Hypothalamus (tissue), 51 donors: ENCODE data around the gene MAG.

Experiments used
- DNase-seq, 51 donors: peaks; one replicate each; lab custom pipeline; 2025; lab: John Stamatoyannopoulos, UW

MAG gene

DNA sequence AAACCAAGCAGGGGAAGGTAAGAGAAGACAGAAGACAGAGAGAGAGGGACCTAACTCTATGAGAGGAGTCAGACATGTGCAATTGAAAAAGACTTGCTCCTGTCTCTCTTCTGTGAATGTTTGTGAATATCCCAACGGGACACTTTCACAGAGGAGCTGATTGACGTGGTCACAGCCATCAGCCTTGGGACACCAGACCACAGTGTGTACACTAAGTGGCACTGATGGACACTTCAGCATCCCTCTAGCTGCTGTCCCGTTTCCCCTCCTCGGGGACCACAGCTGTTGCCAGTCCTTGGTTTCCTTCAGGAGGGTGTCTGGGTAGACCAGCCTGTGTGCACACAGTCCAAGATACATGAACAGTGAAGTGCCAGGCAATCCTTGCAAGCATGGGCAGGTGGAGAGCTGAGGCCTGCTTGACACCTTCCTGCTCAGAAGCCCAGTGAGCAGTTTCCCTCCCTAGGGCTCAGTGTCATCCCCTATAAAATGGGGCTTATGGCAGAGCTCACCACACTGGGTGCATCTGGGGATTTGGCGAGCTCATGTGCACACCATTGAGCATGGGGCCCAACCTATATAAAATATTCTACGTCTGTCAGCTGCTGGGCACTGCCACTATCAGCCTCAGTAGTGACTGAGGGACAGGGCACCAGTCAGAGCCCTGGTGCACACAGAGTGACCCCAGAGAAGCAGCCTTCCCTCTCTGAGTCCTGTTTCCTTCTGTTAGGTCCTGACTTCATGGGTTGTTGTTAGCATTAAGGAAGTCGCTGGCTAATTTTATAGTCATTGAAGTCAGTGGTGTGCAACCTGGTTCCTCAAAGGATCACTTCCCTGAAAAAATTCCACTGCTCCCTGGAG lies 27.5 kb upstream of the MAG start:
- no peak for DNase-seq

DNA sequence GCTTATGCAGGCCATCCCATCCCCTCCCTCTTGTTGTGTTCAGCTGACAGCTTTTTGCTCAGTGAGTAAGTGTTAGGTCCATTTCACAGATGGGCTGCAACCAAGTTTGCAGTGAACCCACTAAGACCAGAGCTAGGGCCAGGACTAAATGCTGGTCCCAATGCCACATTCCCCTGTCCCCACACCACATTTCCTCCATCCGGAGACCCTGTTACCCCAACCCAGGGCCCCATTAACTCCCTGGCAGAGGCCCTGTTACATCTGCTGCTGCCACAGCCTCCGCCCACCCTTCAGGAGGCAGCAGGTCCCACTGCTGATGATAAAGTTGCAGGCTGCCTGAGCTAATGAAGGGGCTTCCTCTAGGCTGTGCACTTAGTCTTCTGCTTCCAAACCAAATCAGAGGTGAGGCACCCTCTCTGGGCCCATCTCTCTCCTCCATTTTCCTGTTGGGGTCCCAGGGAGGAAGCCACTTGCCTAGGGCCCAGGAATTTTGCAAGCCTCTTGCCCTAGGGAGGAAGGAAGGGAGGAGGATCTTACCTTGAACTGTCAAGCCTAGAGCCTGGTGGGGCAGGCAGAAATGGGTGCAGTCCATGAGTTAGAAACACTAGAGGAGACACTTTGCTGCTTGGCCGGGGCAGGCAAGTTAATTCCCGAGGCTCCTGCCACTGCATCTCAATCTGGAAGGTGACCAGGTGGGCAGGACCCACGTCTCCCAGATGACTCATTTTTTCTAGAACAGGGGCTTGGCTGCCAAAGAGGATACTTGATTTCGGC lies 26.6 kb upstream of the MAG start:
- DNase-seq, result no peak

DNA sequence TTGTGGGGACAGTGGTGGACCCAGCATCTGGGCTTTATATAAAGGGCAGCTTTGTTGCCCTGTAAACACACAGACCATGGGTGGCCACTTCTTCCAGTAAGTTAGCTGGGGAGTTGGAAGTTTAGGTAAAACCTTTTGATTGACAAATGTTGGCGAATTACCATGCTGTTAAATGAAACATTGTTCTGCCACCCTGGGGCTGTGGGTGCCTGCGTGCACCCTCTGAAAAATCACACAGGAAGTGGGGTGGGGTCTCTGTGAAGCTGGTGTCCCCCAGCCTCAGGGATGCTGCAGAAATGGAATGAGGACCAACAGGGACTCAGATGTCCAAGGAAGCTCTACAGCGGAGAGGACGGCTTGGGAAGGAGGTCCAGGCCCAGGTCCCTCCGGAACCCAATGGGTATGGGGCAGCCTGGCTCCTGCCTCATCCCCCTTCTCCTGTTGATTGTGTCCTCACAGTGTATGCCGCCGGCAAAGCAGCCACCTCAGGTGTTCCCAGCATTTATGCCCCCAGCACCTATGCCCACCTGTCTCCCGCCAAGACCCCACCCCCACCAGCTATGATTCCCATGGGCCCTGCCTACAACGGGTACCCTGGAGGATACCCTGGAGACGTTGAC lies 26.0 kb upstream of the MAG start:
- DNase-seq, result no peak

DNA sequence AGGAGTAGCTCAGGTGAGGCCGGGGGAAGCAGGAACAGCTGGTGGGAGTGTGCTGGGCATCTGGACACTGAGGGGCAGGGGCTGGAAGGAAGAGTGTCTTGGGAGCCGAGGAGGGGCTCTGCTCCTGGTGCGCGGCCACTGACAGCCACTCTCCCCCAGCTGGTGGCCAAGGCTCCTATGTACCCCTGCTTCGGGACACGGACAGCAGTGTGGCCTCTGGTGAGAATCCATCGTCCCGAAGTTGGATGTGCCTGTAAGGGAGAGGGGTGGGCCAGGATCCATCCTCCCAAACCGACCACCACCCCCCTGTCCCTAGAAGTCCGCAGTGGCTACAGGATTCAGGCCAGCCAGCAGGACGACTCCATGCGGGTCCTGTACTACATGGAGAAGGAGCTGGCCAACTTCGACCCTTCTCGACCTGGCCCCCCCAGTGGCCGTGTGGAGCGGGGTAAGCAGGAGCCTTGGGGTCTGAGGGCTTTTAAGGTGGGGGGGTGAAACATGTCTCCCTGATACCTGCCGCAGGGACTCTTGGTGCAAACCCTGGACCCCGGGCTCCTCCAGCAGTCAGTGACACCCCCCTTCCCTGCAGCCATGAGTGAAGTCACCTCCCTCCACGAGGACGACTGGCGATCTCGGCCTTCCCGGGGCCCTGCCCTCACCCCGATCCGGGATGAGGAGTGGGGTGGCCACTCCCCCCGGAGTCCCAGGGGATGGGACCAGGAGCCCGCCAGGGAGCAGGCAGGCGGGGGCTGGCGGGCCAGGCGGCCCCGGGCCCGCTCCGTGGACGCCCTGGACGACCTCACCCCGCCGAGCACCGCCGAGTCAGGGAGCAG lies 25.2 kb upstream of the MAG start:
- DNase-seq, result no peak

DNA sequence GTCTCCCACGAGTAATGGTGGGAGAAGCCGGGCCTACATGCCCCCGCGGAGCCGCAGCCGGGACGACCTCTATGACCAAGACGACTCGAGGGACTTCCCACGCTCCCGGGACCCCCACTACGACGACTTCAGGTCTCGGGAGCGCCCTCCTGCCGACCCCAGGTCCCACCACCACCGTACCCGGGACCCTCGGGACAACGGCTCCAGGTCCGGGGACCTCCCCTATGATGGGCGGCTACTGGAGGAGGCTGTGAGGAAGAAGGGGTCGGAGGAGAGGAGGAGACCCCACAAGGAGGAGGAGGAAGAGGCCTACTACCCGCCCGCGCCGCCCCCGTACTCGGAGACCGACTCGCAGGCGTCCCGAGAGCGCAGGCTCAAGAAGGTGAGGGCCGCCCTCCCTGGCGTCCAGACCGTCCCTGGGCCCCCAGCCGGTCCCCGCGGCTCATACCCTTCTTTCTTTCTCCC lies 24.6 kb upstream of the MAG start:
- peak in 24 of 51 donors; percentile 15 to 68 (median 48) for DNase-seq

DNA sequence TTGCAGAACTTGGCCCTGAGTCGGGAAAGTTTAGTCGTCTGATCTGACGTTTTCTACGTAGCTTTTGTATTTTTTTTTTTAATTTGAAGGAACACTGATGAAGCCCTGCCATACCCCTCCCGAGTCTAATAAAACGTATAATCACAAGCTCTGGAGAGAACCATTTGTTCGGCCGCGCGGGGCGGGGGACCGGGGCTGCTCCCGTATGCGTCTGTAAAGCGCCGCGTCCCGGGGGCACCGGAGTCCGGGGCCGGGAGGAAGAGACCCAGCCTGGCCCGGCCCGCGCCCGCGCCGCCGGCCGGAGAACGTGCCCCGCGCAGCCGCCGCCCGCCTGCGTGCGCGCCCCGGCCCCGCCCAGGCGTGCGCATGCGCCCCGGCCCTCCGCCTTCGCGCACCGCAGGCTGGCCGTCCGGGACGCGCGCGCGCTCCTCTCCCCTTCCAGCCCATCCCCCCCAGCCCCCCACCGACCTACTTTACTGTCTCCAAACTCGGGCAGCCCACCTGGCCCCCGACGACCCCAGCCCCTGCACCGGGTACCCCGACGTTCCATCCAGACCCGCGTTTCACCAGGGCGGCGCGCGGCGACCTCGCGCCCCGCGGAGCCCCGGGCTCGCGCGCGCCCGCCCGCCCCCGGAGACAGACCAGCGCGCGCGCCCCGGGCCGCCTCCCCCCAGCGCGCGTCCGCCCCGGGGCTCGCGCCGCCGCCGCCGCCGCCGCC lies 24.0 kb upstream of the MAG start:
- peak in 41 of 51 donors; percentile 23 to 80 (median 58) for DNase-seq

DNA sequence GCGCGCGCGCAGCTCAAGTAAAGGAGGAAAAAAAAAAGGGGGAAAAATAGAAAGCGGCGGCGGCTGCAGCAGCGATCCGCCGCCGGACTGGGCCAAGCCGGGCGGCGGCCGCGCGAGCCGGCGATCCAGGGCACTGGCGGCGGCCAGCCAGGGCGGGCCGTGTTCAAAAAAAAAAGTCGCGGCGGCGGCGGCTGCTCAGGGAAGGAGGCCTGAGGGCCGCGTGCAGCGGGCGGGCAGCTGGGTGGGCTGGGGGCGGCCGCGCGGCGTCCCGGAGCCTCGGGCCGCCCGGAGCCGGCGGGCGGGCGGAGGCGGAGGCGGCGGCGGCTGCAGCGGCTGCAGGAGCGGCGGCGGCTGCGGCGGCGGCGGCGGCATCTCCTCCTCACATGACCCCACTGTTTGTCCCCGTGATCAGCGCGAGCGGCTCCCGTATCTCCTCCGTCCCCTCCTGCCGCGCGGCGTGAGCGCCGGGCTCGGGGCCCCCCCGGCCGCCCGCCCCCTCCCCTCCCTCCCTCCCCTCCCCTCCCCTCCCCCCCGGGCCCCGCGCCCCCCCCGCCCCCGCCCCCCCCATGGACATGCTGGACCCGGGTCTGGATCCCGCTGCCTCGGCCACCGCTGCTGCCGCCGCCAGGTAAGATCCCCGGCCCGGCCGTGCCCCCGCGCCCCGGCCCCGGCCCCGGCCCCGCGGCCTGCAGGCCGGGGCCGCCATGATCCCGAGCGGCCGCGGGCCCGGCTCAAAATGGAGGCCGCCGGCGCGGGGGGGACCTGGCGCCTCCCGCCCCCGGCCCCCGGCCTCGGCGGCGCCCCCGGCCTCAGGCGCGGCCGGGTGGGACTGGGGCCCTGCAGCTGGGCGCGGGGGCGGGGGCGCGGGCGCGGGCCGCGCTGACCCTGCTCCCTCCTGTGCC lies 23.2 kb upstream of the MAG start, which contains the start of gene USF2:
TSS of gene USF2 (plus strand) at position 427 of the 902 bp plus-strand sequence. CDS start at position 567, 140 bp downstream.
- peak in 46 of 51 donors; percentile 20 to 85 (median 58) for DNase-seq

DNA sequence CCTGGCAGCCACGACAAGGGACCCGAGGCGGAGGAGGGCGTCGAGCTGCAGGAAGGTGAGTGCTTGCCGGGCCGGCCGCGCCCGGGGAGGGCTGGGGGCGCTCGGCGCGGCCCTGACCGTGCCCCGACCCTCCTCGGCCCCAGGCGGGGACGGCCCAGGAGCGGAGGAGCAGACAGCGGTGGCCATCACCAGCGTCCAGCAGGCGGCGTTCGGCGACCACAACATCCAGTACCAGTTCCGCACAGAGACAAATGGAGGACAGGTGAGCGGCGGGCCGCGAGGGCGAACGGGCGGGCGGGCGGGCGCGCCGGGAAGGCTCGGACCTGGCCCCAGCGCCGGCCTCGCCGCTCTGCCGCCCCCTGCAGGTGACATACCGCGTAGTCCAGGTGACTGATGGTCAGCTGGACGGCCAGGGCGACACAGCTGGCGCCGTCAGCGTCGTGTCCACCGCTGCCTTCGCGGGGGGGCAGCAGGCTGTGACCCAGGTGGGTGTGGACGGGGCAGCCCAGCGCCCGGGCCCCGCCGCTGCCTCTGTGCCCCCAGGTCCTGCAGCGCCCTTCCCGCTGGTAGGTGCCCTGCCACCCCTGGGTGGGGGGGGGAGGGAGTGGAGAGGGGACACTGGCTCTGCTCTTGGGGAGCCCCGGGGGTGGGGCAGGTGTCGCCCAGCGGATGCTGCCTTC lies 22.4 kb upstream of the MAG start:
- peak in 48 of 51 donors; percentile 26 to 89 (median 77) for DNase-seq

DNA sequence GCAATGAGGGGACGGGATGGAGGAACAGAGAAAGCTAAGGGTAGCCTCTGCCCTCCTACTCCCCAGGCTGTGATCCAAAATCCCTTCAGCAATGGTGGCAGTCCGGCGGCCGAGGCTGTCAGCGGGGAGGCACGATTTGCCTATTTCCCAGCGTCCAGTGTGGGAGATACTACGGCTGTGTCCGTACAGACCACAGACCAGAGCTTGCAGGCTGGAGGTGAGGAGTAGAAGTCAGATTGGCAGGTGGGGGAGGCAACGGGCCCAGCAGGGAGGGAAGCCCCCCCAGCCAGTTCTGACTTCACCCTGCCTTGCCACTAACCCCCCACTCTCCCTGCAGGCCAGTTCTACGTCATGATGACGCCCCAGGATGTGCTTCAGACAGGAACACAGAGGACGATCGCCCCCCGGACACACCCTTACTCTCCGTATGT lies 21.6 kb upstream of the MAG start:
- no peak for DNase-seq

DNA sequence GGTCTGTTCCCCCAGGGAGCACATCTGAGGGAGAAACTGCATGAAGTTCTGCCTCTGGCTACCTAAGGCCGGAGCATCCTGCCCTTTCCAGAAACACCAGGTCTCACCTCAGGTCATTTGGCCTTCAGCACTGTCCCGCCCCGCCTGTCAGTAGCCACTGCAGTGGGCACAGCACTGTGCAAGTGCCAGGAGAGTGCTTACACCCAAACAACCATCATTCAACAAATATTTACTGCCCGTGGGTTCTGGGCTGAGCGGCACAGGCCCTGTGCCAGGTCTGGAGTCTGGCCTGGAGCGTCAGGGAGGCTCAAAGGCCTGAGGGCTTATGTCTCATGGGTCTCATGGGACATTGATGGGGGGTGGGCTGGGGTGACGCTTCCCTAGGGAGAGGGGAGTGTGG lies 20.4 kb upstream of the MAG start:
- DNase-seq, result no peak

DNA sequence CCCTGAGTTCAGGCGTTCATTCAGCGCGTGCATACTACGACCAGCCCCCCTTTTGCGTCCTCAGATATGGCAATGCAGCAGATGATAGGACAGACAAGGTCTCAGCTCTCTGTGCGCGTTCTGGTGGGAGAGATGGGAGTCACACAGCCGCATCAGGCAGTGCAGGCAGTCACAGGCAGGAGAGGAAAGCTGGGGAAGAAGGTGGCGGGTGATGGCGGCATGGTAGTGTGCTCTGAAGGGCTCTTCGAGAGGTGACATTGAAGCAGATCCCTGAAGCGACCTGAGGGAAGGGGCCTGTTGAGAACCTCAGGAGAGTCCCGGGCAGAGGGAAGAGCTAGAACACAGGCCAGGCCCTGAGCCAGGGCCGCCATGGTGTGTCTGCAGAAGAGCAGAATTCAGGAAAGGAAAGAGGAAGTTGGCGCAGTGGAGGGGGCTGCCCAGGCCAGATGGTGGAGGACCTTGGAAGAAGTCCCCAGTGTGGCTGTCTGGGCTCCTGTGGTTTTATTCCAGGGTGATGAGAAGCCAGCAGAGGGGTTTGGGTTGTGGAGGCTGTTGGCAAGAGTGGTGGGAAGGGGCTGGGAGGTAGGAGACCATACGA lies 19.7 kb upstream of the MAG start:
- peak in 8 of 51 donors; percentile 15 to 30 (median 24) for DNase-seq

DNA sequence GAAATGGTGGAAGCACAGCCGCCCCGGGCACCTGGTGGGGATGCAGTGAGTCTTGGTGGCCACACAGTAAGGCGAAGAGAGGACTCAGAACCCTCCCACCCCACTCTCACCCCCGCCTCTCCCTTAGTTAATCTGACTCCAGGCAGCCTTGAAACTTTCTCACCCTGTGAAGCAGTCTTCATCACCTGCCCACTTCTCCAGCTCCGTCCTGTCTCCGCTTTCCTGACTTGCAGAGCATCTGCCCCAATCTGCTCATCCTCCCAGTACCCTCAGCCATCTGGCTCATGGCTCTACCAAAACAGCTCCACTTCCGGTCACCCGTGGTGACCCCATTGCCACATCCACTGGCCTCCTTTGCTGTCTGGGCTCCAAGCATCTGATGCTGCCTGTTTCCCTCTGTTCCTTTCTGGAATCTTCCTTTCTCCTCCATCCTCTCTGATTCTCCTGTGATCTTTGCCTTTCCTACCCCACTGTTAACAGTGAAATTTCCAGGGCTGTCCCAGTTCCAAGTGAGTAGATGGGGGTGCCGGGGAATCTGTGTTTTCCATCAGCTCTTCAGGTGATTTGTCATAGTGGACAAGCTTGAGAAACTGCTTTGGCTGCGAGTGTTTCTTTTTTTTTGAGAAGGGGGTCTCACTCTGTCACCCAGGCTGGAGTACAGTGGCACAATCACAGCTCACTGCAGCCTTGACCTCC lies 18.9 kb upstream of the MAG start:
- DNase-seq, result no peak

DNA sequence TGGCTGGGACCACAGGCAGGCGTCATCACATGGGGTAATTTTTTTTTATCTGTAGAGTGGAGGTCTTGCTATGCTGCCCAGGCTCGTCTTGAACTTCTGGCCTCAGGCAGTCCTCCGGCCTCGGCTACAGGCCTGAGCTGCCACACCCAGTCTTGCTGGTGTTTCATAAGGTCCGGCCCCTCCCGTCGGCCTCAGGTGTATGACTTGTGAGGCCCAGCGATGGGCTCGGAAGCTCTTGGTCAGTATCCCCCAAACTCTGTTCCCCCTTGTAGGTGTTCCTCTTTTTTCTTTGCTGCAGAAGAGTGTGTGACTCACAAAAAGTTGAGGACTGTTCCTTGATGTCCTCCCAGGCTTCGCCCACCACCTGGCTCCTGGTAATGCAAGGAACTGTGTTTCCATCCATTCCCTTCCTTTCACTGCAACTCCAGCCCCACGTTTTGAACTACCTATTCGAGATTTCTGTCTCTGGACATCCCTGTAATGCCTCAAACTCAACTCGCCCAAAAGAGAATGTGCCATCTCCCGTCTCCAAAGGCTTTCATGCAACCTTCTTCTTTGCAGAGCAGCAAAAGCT lies 18.2 kb upstream of the MAG start:
- DNase-seq, result peak in 1 of 51 donors; percentile 25

DNA sequence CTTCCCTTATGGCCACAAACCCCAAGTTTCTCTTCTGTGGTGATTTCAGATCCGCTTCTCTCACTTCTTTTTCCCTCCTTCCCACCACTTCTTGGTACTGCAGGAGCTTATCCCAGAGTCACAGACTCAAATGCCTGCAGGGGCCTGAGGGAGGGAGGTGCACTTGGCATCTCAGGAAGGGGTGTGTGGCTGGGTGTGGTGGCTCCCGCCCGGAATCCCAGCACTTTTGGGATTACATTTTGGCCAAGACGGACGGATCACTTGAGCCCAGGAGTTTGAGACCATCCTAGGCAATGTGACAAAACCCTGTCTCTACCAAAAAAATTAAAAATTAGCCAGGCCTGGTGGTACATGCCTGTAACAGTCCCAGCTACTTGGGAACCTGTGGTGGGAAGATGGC lies 17.6 kb upstream of the MAG start:
- DNase-seq, result no peak

DNA sequence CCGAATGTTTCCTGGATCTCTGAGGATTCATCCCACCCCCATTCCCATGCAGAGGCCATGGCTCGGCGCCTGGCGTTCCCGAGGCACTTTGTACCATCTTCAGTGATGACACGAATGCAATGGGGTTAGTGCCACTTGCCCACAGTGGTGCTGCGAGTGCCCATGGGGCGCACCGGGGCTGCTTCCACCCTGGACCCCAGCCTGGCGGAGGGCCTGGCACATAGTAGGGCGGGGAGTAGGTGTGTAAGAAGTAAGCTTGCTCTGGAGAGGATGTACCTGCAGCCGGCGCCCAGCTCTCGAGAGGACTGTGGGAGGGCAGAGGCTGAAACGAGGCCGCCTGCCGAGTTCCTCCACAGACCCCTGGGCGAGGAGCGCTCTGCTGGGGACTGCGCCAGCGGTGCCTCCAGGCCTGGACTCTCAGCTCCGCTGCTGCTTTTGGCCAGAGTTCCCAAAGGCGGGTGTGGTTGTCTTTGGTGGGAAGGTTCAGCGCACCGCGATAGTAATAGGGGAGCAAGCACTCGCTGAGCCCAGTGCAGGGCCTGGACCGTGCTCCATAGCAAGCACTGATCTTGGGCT lies 15.2 kb upstream of the MAG start:
- DNase-seq, result no peak
